ENCODE data around the gene ICAM5. TPM values are rescaled to one million over a fixed set of nuclear protein-coding genes. Genes with fewer than 3 reads are reported as not detected.

Gene ICAM5
- total and polyA plus RNA-seq, 9 of the 15 experiments (the other 6 are each of a cell fraction or from before 2014, with no cell fraction given): 0.10 to 114 (median 13.7) TPM

DNA sequence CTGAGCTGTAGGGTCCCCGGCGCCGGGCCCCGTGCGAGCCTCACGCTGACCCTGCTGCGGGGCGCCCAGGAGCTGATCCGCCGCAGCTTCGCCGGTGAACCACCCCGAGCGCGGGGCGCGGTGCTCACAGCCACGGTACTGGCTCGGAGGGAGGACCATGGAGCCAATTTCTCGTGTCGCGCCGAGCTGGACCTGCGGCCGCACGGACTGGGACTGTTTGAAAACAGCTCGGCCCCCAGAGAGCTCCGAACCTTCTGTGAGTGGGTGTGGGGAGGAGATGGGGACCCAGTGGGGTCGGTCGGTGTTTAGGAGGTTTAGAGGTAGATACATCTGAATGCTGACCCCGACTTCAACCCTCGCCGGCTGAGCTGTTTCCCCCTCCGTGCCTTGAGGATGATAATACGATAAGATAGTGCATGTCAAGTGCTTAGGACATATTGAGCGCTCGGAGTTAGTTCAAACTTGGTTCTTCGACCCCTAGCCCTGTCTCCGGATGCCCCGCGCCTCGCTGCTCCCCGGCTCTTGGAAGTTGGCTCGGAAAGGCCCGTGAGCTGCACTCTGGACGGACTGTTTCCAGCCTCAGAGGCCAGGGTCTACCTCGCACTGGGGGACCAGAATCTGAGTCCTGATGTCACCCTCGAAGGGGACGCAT, 1.9 kb downstream of the ICAM5 start:
- ATAC-seq (no peak), FAIRE-seq (peak; percentile 29), DNase-seq (ENCODE audit: extremely low read depth in 1 of 4, low spot score in 3 of 4) (peak in 1 of 4 experiments; percentile 13)
- intact Hi-C loops (cut with micrococcal nuclease) (no loop called here), in situ Hi-C loops (cut with MboI) (no loop called here)
- ChIA-PET CTCF (ENCODE audit: low intra/inter-chr PET ratio) (no interaction called here), POLR2A (interaction anchor here (0.6 to 1.3 kb wide), 13 partner anchors 8 to 280 kb away, joined by 3 to 7 read pairs (median 3); partner anchors contain the start of genes ICAM1 and RAVER1)
- Histone ChIP-seq H3K9me1 (ENCODE audit: control insufficient read depth, insufficient read depth, low read length) (no peaks in the 10 kb centered on the region), H3K79me2 (ENCODE audit: control insufficient read depth, insufficient read depth, low read length) (peaks cover 85% of the 10 kb centered on the region), H3K27ac (ENCODE audit: extremely low read depth, low read depth, low read length) (peak overlapping the region; percentile 96), H3K36me3 (ENCODE audit: control insufficient read depth, insufficient read depth, low read length) (peaks cover 38% of the 10 kb centered on the region; the same call in 2 of the 3 replicates), H4K20me1 (replicated peaks; ENCODE audit: control insufficient read depth, insufficient read depth, low read length) (no peaks in the 10 kb centered on the region; the same call in 1 of the 2 replicates), H3K9ac (ENCODE audit: insufficient read depth in 1 of 2, low read depth in 2 of 2, low read length in 2 of 2) (peak overlapping the region; percentile 91 to 99), H3K4me3 (peak overlapping the region; percentile 79), H3K9me3 (replicated peaks; ENCODE audit: control insufficient read depth, insufficient read depth, low read depth, low read length) (peaks cover 2% of the 10 kb centered on the region; the same call in 1 of the 2 replicates), H3K4me2 (ENCODE audit: insufficient read depth, low read length) (peak overlapping the region; percentile 99), H2AFZ (ENCODE audit: low read depth, low read length) (no peak overlapping the region; the same call in 1 of the 2 replicates), H3K4me1 (replicated peaks in 1 of 2; ENCODE audit: control insufficient read depth in 2 of 2, insufficient read depth in 2 of 2, low read length in 2 of 2) (peaks cover 12 to 90% of the 10 kb centered on the region in 2 experiments; a peak in 4 of 5 replicates), H3K27me3 (ENCODE audit: control insufficient read depth in 2 of 2, insufficient read depth in 2 of 2, low read length in 2 of 2) (no peaks in the 10 kb centered on the region)
- TSS peak; percentile 22 for BruUV-seq (replicated peaks)
- 1% methylated on average over 49 of the region's 49 CpGs for WGBS (ENCODE audit: insufficient coverage, low coverage, missing lambda C conversion rate)
- TF ChIP-seq CREB1 (IDR thresholded peaks at IDR 0.05): no peak
- TF ChIP-seq CREB1 (CRISPR knock-in tag; IDR thresholded peaks at IDR 0.05): peak; percentile 8; the same call in 1 of the 2 replicates
- no peak for TF ChIP-seq POU5F1 (IDR thresholded peaks at IDR 0.05; ENCODE audit: borderline replicate concordance, low read depth, low read length, partially characterized antibody)
- no peak for TF ChIP-seq SMAD1 (IDR thresholded peaks at IDR 0.05; ENCODE audit: low read depth, low read length, partially characterized antibody)
- peak; percentile 35 for TF ChIP-seq ZFP36 (IDR thresholded peaks at IDR 0.05; ENCODE audit: low read depth, low read length, partially characterized antibody)
- peak; percentile 28; the same call in 1 of the 2 replicates for TF ChIP-seq PHF8 (IDR thresholded peaks at IDR 0.05; ENCODE audit: borderline replicate concordance, low read length)
- no peak for TF ChIP-seq ETS2 (tag; IDR thresholded peaks at IDR 0.05; ENCODE audit: borderline replicate concordance, poor library complexity, severe bottlenecking)
- peak; percentile 88 for TF ChIP-seq KAT7 (CRISPR knock-in tag; IDR thresholded peaks at IDR 0.05; ENCODE audit: borderline replicate concordance)
- no peak for TF ChIP-seq MTA1 (IDR thresholded peaks at IDR 0.05; ENCODE audit: borderline replicate concordance)
- 0 out of 2 replicates have a peak, but pooled peaks have one; percentile 7 for TF ChIP-seq RBFOX2 (IDR thresholded peaks at IDR 0.05; ENCODE audit: low read depth, low read length)
- TF ChIP-seq, protein P1, sequence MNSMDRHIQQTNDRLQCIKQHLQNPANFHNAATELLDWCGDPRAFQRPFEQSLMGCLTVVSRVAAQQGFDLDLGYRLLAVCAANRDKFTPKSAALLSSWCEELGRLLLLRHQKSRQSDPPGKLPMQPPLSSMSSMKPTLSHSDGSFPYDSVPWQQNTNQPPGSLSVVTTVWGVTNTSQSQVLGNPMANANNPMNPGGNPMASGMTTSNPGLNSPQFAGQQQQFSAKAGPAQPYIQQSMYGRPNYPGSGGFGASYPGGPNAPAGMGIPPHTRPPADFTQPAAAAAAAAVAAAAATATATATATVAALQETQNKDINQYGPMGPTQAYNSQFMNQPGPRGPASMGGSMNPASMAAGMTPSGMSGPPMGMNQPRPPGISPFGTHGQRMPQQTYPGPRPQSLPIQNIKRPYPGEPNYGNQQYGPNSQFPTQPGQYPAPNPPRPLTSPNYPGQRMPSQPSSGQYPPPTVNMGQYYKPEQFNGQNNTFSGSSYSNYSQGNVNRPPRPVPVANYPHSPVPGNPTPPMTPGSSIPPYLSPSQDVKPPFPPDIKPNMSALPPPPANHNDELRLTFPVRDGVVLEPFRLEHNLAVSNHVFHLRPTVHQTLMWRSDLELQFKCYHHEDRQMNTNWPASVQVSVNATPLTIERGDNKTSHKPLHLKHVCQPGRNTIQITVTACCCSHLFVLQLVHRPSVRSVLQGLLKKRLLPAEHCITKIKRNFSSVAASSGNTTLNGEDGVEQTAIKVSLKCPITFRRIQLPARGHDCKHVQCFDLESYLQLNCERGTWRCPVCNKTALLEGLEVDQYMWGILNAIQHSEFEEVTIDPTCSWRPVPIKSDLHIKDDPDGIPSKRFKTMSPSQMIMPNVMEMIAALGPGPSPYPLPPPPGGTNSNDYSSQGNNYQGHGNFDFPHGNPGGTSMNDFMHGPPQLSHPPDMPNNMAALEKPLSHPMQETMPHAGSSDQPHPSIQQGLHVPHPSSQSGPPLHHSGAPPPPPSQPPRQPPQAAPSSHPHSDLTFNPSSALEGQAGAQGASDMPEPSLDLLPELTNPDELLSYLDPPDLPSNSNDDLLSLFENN (IDR thresholded peaks at IDR 0.05; ENCODE audit: low read depth in 2 of 2, low read length in 2 of 2): no peak
- peak; percentile 47 for TF ChIP-seq ZFX (CRISPR knock-in tag; IDR thresholded peaks at IDR 0.05)
- peak; percentile 47 for TF ChIP-seq SAP30 (IDR thresholded peaks at IDR 0.05; ENCODE audit: borderline replicate concordance, insufficient read depth, low read depth, low read length, poor library complexity, severe bottlenecking)
- peak; percentile 13 for TF ChIP-seq FIP1L1 (IDR thresholded peaks at IDR 0.05; ENCODE audit: low read depth, low read length, poor library complexity, severe bottlenecking)
- peak; percentile 98 for TF ChIP-seq ZNF263 (CRISPR knock-in tag; IDR thresholded peaks at IDR 0.05; ENCODE audit: borderline replicate concordance)

Measured in K562 (cell line).